GM12801 (cell line): ENCODE results near the gene CFAP68.

ENCODE experiments used
- TF ChIP-seq, protein P1 (sequence below): IDR thresholded peaks from one replicate; pipeline ENCODE4 v1.5.1; 2011; ENCODE audit warnings: control low read depth; ENCODE audit not compliant: insufficient read length; ENCODE audit errors: extremely low read depth

CFAP68 gene

DNA sequence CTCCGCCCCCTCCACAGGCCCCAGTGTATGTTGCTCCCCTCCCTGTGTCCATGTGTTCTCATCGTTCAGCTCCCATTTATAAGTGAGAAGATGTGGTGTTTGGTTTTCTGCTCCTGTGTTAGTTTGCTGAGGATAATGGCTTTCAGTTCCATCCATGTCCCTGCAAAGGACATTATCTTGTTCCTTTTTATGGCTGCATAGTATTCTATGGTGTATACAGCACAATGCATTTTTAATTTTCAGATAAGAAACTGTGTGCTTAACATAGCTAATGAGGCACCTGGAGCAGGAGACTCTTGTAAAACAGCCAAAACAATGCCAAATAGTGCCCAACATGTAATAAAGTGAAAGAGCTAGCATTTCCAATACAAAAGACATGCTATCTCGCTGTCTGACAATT is 29.7 kb upstream of the CFAP68 start:
- TF ChIP-seq, protein P1, sequence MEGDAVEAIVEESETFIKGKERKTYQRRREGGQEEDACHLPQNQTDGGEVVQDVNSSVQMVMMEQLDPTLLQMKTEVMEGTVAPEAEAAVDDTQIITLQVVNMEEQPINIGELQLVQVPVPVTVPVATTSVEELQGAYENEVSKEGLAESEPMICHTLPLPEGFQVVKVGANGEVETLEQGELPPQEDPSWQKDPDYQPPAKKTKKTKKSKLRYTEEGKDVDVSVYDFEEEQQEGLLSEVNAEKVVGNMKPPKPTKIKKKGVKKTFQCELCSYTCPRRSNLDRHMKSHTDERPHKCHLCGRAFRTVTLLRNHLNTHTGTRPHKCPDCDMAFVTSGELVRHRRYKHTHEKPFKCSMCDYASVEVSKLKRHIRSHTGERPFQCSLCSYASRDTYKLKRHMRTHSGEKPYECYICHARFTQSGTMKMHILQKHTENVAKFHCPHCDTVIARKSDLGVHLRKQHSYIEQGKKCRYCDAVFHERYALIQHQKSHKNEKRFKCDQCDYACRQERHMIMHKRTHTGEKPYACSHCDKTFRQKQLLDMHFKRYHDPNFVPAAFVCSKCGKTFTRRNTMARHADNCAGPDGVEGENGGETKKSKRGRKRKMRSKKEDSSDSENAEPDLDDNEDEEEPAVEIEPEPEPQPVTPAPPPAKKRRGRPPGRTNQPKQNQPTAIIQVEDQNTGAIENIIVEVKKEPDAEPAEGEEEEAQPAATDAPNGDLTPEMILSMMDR = no peak

DNA sequence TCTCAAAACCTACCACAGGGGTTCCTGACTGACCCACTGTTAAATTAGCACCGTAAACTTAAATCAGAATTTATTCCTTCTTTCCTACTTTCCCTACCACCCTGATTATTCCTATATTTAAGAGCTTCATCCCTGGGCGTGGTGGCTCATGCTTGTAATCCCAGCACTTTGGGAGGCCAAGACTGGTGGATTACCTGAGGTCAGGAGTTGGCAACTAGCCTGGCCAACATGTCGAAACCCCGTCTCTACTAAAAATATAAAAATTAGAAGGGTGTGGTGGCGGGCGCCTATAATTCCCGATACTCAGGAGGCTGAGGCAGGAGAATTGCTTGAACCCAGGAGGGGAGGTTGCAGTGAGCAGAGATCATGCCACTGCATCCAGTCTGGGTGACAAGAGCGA is 28.3 kb upstream of the CFAP68 start:
- TF ChIP-seq, protein P1 = no peak

- TF ChIP-seq, protein P1 = no peak
Observed at GRCh38 chr11:111851636-111852035, 27.7 kb upstream of the CFAP68 start.

GRCh38 chr11:111852103-111852502 is 27.2 kb upstream of the CFAP68 start:
- TF ChIP-seq, protein P1 = no peak

DNA sequence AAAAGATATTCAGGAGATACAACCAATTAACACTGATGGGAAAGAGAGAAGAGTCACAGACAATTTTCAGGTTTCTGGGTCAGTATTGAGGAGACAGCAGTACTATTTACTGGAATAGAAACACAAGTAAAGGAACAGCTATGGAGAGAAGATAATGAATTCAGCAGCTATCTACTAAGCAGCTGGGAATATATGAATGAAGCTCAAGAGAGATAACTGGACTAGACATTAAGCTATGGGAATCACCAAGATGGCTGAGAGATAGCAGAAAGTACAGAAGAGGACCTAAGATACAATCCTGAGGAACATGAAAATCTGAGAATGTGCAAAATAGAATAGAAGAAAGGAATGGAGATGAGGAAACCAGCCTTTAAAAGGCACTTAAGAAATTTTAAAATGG is 23.8 kb upstream of the CFAP68 start:
- TF ChIP-seq, protein P1 = no peak

DNA sequence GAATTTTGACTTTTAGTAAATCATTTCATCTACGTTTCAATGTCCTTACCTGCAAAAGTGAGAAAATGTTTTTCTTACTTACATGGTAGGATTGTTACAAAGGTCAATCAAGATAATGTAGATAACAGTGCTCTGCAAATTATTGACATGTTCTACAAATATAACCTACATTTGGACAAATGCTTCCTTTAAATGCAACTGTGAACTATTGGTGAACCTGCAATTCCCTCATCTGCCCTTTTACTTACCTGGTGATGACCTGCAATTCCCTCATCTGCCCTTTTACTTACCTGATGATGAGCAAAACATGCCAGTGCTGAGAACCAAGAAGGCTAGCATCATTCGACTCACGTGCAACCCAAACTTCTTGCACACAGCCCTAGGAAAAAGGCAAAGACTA is 19.1 kb upstream of the CFAP68 start:
- TF ChIP-seq, protein P1 = no peak

DNA sequence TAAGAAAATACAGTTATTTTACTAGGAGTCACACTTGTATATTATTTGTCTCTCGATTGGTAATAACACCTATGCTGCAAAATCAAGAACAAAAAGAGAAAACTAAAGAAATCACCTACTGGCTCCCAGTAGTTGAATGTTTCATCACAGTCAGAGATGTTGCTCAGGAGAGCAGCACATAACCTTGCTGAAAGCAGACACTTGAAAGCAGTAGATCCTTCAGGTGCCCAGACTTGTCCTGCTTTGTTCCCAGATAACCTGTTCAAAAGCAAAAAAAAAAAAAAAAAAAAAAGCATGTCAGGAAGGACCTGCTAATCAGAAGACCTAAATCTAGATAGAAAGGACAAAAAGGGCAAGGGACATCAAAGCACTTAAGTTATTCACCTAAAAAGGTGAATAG is 9.2 kb upstream of the CFAP68 start:
- TF ChIP-seq, protein P1 = no peak

- TF ChIP-seq, protein P1 = no peak
Observed at GRCh38 chr11:111870522-111870885, 8.8 kb upstream of the CFAP68 start.
